ENCODE results near the gene C1orf53. TPM values are rescaled to one million over a fixed set of nuclear protein-coding genes. Genes with fewer than 3 reads are reported as not detected.

The C1orf53 gene
- total and polyA plus RNA-seq, 2 of the 4 experiments (the other 2 are of a cell fraction): 4.8 to 7.0 TPM

GRCh38 chr1:197899037-197899436 lies 3.4 kb upstream of the C1orf53 start:
- Histone ChIP-seq H3K27ac (ENCODE audit: insufficient read depth, low read length) (no peak overlapping the region), H4K5ac (ENCODE audit: low read depth, low read length) (no peak overlapping the region), H3K4me3 (ENCODE audit: insufficient read depth, low read depth, low read length) (no peak overlapping the region), H3K9me3 (ENCODE audit: control insufficient read depth, insufficient read depth, low read length) (no peaks in the 10 kb centered on the region), H4K91ac (ENCODE audit: insufficient read depth, low read depth, low read length) (no peak overlapping the region), H3K36me3 (ENCODE audit: control insufficient read depth, insufficient read depth, low read length) (no peaks in the 10 kb centered on the region), H2BK15ac (ENCODE audit: low read depth, low read length) (no peak overlapping the region), H2BK20ac (ENCODE audit: low read depth, low read length) (no peak overlapping the region), H3K27me3 (ENCODE audit: control insufficient read depth, insufficient read depth, low read length) (peaks cover 4% of the 10 kb centered on the region), H3K18ac (ENCODE audit: low read depth, low read length) (no peak overlapping the region), H2AK5ac (ENCODE audit: low read depth, low read length) (no peak overlapping the region), H2AFZ (replicated peaks; ENCODE audit: low read length, poor library complexity) (no peak overlapping the region), H3K56ac (ENCODE audit: extremely low read depth, insufficient read depth, low read length) (no peak overlapping the region), H3K4me2 (ENCODE audit: low read depth, low read length) (no peak overlapping the region), H4K8ac (ENCODE audit: low read depth in 2 of 2, low read length in 2 of 2) (no peak overlapping the region), H4K20me1 (ENCODE audit: insufficient read depth, low read length) (no peaks in the 10 kb centered on the region), H2BK120ac (ENCODE audit: low read depth, low read length) (no peak overlapping the region), H3K79me1 (ENCODE audit: low read depth in 1 of 2, low read length in 2 of 2) (peaks cover 0 to 3% of the 10 kb centered on the region in 2 experiments; a peak in 1 of 4 replicates), H3K23ac (ENCODE audit: low read depth, low read length) (no peak overlapping the region), H2BK5ac (ENCODE audit: low read depth, low read length, poor library complexity, severe bottlenecking) (no peak overlapping the region), H2AK9ac (replicated peaks; ENCODE audit: low read depth, low read length, poor library complexity) (no peak overlapping the region), H3K9ac (ENCODE audit: low read depth, low read length) (no peak overlapping the region), H3K4ac (ENCODE audit: low read depth, low read length) (no peak overlapping the region), H3K14ac (replicated peaks; ENCODE audit: low read depth, low read length) (no peak overlapping the region), H3K9me1 (ENCODE audit: insufficient read depth, low read length) (no peaks in the 10 kb centered on the region; the same call in 1 of the 2 replicates), H3K4me1 (ENCODE audit: control insufficient read depth, insufficient read depth, low read length) (no peaks in the 10 kb centered on the region)
- intact Hi-C loops (cut with micrococcal nuclease): no loop called here
- ChIA-PET CTCF (interaction anchor here (0.6 kb wide), 1 partner anchor 281 kb away, joined by 3 read pairs; no protein-coding TSS in a partner anchor), POLR2A (ENCODE audit: unreplicated experiment) (interaction anchor here (1.0 kb wide), 1 partner anchor 11 kb away, joined by 3 read pairs; no protein-coding TSS in a partner anchor)
- ATAC-seq (ENCODE audit: low read depth): no peak
- TF ChIP-seq FOS (IDR thresholded peaks at IDR 0.05; ENCODE audit: low read depth, low read length): no peak
- TF ChIP-seq, protein P1, sequence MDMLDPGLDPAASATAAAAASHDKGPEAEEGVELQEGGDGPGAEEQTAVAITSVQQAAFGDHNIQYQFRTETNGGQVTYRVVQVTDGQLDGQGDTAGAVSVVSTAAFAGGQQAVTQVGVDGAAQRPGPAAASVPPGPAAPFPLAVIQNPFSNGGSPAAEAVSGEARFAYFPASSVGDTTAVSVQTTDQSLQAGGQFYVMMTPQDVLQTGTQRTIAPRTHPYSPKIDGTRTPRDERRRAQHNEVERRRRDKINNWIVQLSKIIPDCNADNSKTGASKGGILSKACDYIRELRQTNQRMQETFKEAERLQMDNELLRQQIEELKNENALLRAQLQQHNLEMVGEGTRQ (IDR thresholded peaks at IDR 0.05; ENCODE audit: low read depth, low read length): no peak
- TF ChIP-seq MAFK (IDR thresholded peaks at IDR 0.05; ENCODE audit: low read depth, low read length): peak; percentile 75
- peak; percentile 69 for TF ChIP-seq NFE2L2 (IDR thresholded peaks at IDR 0.05; ENCODE audit: low read depth, low read length)
- TF ChIP-seq CTCF (conservative IDR thresholded peaks at IDR 0.05; ENCODE audit: low read depth, low read length): no peak
- TF ChIP-seq, protein P2, sequence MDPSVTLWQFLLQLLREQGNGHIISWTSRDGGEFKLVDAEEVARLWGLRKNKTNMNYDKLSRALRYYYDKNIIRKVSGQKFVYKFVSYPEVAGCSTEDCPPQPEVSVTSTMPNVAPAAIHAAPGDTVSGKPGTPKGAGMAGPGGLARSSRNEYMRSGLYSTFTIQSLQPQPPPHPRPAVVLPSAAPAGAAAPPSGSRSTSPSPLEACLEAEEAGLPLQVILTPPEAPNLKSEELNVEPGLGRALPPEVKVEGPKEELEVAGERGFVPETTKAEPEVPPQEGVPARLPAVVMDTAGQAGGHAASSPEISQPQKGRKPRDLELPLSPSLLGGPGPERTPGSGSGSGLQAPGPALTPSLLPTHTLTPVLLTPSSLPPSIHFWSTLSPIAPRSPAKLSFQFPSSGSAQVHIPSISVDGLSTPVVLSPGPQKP (IDR thresholded peaks at IDR 0.05; ENCODE audit: borderline replicate concordance, low read depth, low read length): no peak
- no peak for DNase-seq
- no CpG with 5 or more reads among the region's 1 CpG for WGBS, 2 experiments (ENCODE audit: extremely low coverage in 2 of 2, insufficient read length in 1 of 2)
- in situ Hi-C loops (cut with MboI; ENCODE audit: low sequenced_read_pairs): no loop called here
- dilution Hi-C loops (cut with HindIII; ENCODE audit: low sequenced_read_pairs, unreplicated experiment): no loop called here
- BruUV-seq (replicated peaks): no TSS peak
